ENCODE data around the gene CDKN2B-AS1. TPM values are rescaled to one million over a fixed set of nuclear protein-coding genes. Genes with fewer than 3 reads are reported as not detected.

The CDKN2B-AS1 gene
- total RNA-seq, 1 experiment from 2014 or later, result not detected

- DNase-seq (ENCODE audit: low spot score), result no peak
Measured at GRCh38 chr9:22084336-22085035, 89.9 kb downstream of the CDKN2B-AS1 start.

- DNase-seq (ENCODE audit: low spot score), result no peak
Measured at GRCh38 chr9:22088053-22088716, 93.6 kb downstream of the CDKN2B-AS1 start.

- DNase-seq (ENCODE audit: low spot score), result no peak
Measured at GRCh38 chr9:22088717-22089061, 94.1 kb downstream of the CDKN2B-AS1 start.

- no peak for DNase-seq (ENCODE audit: low spot score)
Measured at GRCh38 chr9:22097707-22098106, 103.1 kb downstream of the CDKN2B-AS1 start.

- DNase-seq (ENCODE audit: low spot score), result no peak
Measured at GRCh38 chr9:22098643-22099332, 104.2 kb downstream of the CDKN2B-AS1 start.

GRCh38 chr9:22100626-22101025 lies 106.0 kb downstream of the CDKN2B-AS1 start:
- DNase-seq (ENCODE audit: low spot score), result no peak

GRCh38 chr9:22102146-22103053 lies 107.8 kb downstream of the CDKN2B-AS1 start:
- no peak for DNase-seq (ENCODE audit: low spot score)

- no peak for DNase-seq (ENCODE audit: low spot score)
Measured at GRCh38 chr9:22103685-22104575, 109.3 kb downstream of the CDKN2B-AS1 start.

GRCh38 chr9:22105005-22105722 lies 110.6 kb downstream of the CDKN2B-AS1 start:
- no peak for DNase-seq (ENCODE audit: low spot score)

- DNase-seq (ENCODE audit: low spot score), result no peak
Measured at GRCh38 chr9:22107202-22108045, 112.8 kb downstream of the CDKN2B-AS1 start.

- no peak for DNase-seq (ENCODE audit: low spot score)
Measured at GRCh38 chr9:22108581-22109370, 114.2 kb downstream of the CDKN2B-AS1 start.

GRCh38 chr9:22111176-22111953 lies 116.8 kb downstream of the CDKN2B-AS1 start:
- no peak for DNase-seq (ENCODE audit: low spot score)

- no peak for DNase-seq (ENCODE audit: low spot score)
Measured at GRCh38 chr9:22111954-22112247, 117.3 kb downstream of the CDKN2B-AS1 start.

GRCh38 chr9:22112870-22113821 lies 118.6 kb downstream of the CDKN2B-AS1 start:
- DNase-seq (ENCODE audit: low spot score), result no peak

- DNase-seq (ENCODE audit: low spot score), result no peak
Measured at GRCh38 chr9:22114956-22115355, 120.4 kb downstream of the CDKN2B-AS1 start.

GRCh38 chr9:22116758-22117157 lies 122.2 kb downstream of the CDKN2B-AS1 start:
- no peak for DNase-seq (ENCODE audit: low spot score)

Data from A172 (cell line).